Stimulated activated CD8-positive, alpha-beta memory T cell treated with anti-CD3 and anti-CD28 coated beads, Interleukin-12 subunit alpha, Interleukin-12 subunit beta, amount 100 ng/mL, for 4 hours (primary cell): ENCODE measurements around the gene RDH11.
A peak's percentile ranks its signal among the peaks of the same experiment; 100 is the strongest.
"Not testable (repeated sequence)": the region's sequence is repeated elsewhere in the genome, so short reads cannot be mapped to it uniquely, and the experiment has no call there.

Experiments used
- DNase-seq: peaks from one replicate; pipeline ENCODE4 v3.0.0-alpha.2; 2020; ENCODE audit warnings: low read depth

Gene RDH11, protein sequence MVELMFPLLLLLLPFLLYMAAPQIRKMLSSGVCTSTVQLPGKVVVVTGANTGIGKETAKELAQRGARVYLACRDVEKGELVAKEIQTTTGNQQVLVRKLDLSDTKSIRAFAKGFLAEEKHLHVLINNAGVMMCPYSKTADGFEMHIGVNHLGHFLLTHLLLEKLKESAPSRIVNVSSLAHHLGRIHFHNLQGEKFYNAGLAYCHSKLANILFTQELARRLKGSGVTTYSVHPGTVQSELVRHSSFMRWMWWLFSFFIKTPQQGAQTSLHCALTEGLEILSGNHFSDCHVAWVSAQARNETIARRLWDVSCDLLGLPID

DNA sequence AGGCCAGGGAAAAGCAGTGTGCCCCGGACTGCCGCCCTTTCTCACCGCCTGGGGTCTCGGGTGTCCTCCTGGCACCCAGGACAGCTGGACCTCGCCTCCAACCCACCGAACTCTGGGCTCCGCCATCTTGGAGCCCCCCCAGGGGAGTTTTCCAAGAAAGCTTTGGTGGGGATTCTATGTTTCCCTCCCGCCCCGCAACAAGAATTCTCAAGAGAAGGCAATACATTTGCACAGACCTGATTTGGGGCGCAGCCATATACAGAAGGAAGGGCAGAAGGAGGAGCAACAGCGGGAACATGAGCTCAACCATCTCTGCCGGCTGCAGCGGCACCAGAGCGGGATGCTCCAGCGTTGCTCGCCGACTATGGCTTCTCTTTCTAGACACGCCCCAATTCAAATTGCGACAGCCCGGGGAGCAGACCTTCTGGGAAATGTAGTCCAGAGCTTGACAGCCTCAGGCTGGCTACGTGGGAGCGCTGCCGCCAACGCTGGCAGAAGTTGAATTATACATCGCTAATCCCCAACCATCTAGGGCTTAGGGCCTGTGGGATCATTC lies at the start of gene RDH11:
Gene RDH11, minus strand, starts transcription at position 371 of the 556 bp plus-strand sequence. Its CDS starts 61 bp downstream, at position 310.
- DNase-seq, result peak; percentile 59

DNA sequence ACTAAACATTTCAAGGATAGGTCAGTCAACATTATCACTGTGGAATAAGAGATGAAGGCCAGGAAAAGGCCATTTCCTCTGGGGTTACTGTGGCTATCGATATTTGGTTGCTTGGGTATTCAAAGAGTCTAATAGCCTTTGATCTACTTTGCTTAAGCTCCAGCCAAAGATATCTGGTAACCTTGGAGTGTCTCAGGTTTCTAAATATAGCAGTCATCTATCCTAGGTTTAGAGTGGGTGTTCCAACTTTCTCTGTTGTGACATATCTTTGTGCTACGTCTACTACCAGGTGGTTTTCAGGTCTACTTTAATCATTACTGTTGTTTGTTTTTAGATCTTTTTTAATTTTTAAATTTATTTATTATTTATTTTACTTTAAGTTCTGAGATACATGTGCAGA lies 48.5 kb upstream of the RDH11 start:
- DNase-seq, result no peak

DNA sequence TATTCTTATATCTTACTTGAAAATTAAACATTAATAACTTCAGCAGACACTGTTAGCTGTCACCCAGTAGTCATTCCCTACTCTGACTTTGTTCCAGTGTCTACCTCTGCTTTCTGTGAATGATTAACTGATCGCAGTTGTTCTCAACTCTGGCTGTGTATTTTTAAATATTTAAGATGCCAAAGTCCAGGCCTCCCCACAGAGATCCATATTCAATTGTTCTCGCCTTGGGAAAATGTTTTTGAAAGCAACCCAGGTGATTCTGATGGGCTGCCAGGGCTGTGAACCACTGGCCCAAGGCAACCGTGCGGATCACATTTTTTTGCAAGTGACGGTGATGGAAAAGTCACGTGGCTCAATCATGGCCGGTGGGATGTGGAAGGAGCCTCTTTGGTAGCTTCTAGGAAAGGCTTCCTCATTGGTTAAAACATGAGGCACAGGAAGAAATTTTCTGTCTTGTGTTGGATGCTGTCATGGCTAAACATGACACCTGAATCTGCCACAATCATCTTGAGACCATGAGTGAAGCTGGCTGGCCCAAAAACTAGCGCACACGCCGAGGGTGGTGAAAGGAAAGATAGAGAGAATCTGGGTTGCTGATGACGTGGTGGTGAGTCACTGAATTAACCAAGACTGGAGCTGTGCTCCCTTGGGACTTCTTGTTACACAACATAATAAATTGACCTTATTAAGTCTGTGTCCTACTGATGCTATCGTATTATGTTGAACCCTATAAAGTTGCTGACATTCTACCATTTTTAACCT lies 43.4 kb upstream of the RDH11 start:
- DNase-seq, result no peak

DNA sequence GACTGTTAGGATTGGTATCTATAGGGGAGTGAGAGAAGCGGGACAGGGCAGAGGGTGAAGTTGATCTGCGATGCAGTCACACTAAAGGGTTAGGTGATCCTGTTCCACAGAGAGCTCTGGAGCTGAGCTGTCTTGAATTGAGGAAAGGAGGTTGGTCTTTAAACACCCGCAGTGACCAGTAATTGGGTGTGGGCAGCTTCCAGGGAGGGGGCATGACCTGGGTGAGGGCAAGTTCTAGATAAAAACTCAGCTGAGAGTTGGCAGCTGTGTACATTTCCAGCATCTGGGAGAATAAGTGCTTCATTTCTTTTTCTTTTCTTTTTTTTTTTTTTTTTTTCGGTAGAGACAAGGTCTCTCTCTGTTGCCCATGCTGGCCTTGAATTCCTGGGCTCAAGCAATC lies 41.2 kb upstream of the RDH11 start:
- no peak for DNase-seq

DNA sequence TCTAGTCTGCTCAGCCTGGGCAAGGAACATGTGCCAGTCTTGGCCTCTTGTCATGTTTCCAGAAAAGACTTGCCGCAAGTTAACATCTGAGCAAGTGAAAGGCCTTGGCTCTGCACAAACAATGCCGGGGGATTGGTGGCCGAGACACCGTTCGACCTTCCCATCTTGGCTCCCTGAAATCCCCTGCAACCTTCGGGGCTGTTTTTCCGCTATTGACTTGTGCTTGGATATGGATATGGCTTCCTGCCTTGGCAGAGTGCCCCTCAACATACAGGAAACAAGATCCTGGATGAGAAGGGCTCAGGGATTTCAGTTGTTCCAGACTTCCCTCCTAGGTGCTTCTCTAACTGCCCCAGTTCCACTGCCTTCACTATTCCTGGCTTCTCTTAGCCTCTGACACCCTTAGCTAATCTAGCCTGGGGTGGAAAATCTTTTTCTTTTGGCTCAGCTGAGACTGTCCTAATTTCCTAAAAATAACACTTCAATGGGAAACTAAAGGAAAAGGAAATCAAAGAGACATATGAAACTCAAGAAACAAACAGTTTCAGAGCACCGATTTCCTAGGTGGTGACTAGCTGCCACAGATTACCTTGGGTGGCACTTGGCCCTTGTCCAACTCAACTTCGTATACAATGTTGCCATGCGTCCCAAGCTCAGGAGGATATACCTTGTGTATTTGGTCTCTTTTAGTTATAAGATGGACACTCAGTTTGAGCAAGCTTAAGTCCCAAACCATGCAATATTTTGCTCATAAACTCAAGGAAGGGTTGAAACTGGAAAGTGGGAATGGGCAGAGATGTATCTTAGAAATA lies 40.0 kb upstream of the RDH11 start:
- DNase-seq, result no peak

DNA sequence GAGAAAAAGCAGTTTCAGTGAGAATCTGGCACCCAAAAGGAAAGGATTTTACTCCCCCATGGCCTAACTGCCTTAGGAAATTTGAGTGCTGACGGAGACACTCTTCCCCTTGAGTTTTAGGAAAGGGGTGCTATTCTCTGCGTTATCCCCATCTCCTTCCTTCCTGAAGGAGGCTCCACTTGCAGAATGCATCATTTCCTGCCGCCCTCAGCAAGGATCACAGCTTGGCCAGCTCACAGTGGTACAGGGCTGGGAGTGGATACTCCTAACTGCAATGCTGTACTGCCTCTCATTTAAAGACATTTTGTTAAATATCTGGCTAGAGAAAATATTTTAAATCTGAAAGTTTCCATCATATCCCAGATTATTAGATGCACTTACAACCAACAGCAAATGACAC lies 39.1 kb upstream of the RDH11 start:
- DNase-seq, result no peak

DNA sequence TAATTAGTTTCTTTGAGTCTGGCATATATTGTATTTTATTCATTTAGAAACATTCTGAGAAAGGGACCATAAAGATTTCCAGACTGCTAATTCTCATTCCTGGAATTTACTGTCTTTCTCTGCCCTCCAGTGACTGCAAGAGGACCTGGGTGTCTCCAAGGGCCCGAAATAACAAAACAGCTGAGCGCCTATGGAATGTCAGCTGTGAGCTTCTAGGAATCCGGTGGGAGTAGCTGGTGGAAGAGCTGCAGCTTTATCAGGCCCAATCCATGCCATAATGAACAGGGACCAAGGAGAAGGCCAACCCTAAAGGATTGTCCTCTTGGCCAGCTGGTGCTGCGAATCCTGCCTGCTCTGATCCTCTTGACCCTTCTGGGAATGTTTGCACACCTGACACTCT lies 38.1 kb upstream of the RDH11 start:
- DNase-seq, result no peak

DNA sequence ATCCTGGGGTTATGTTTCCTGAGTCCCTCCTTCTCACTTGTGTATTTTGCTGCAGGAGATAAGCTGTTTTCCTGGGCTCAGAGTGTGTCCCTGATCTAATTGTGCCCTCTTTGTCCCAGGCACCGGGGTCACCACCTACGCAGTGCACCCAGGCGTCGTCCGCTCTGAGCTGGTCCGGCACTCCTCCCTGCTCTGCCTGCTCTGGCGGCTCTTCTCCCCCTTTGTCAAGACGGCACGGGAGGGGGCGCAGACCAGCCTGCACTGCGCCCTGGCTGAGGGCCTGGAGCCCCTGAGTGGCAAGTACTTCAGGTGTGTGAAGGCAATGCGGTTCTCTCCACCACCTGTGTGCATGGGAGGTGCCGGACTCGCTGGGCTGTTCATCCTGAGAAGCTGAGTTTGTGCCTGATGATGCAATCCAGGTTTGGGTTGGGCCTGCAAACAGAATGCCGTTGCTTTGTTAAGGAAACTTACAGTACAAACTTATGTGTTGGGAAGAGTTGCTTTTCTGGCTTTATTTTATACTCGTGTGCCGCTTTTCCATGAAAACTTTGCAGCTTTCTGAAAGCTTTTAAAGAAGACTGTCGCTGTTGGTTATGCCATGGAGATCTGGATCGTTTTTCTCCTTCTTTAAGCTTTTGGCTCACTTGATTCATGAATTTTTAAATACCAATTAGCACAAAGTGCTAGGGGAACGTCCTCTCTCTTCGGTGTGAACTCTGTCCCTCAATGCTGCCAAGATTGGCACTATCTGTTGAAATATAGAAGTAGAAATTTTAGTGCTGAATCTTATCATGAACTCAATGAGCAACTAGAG lies 33.7 kb upstream of the RDH11 start:
- no peak for DNase-seq

DNA sequence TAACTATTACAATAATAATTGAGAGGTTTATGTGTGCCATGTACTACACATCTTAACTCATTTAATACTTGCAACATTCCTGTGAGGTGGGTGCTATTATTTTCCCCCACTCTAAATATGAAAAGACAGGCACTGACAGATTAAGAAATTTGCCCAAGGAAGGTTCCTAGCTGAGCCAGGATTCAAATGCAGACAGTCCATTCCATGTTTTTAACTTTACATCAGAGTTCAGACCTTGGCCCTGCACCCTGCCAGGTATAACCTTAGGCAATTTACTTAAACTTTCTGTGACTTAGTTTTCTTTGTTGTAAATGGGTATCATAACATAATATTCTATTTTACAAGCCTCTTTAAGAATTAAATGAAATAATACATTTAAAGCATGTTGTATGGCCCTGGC lies 32.7 kb upstream of the RDH11 start:
- no peak for DNase-seq

DNA sequence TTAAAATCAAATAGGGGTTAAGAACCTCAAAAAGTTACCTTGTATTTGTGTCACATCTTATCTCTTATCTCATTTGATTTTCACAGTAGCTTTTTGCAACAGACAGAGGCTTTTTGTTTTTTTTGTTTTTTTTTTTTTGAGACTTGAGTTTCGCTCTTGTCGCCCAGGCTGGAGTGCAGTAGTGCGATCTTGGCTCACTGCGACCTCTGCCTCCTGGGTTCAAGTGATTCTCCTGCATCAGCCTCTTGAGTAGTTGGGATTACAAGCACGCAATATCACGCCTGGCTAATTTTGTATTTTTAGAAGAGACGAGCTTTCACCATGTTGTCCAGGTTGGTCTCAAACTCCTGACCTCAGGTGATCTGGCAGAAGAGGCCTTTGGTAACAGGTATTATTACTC lies 31.8 kb upstream of the RDH11 start:
- no peak for DNase-seq

DNA sequence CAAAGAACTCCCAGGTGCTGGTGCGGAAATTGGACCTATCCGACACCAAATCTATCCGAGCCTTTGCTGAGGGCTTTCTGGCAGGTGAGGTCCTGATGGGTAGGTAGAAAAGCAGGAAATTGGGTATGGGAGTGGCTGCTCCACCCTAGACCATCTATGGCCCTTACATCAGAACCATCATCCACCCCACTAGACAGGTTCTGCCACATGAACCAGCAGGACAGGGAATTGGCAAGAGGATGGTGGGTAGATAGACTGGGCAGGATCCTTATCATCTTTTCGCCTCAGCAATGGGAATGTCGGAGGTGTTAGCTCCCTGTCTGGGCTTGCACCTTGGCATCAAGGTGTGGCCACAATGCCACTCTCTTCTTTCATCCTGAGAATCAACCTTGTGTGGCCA lies 29.6 kb upstream of the RDH11 start:
- no peak for DNase-seq

DNA sequence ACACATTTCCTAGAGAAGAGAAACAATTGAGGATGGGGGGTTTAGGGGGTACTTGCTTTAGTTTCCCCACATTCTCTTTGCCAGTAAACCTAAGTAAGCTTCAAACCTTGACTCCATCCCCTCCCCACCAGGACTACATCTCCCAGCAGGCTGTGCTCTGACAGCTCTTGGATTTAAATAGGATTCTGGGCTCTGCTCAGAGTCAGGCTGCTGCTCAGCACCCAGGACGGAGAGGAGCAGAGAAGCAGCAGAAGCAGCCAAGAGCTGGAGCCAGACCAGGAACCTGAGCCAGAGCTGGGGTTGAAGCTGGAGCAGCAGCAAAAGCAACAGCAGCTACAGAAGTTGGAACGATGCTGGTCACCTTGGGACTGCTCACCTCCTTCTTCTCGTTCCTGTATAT lies 26.7 kb upstream of the RDH11 start:
- no peak for DNase-seq

DNA sequence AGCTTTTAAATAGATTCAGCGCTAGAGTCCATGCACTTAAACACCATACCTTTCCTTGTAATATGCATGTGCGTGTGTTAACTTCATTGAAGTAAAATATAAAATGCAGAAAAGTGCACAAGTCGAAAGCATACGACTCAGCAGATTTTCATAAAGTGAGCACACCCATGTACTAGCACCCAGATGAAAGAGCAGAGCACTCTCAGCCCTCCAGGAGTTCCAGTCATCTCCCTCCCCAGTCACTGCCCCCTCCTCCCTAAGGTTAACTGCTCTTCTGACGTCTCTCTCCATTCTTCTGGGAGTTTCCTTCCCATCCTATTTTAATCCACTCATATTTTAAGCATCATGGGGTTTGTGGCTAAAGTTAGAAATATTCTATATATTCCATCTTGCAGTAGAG lies 26.3 kb upstream of the RDH11 start:
- DNase-seq, result no peak

DNA sequence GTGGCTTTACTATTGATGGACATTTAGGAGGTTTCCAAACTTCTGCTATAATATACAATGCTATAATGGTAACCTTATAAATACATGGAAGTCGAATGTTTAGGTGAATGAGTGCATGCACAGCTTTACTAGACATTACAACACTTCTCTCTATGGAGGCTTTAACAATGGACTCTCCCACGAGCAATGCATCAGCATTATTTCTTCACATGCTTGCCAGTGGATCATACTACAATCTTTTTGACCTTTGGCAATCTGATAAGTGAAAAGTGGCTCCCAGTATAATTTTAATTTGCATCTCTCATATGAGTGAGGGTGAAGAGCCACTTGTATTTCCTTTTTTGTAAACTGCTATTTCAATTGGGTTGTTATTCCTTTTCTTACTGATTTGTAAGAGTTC lies 24.3 kb upstream of the RDH11 start:
- DNase-seq, result no peak

DNA sequence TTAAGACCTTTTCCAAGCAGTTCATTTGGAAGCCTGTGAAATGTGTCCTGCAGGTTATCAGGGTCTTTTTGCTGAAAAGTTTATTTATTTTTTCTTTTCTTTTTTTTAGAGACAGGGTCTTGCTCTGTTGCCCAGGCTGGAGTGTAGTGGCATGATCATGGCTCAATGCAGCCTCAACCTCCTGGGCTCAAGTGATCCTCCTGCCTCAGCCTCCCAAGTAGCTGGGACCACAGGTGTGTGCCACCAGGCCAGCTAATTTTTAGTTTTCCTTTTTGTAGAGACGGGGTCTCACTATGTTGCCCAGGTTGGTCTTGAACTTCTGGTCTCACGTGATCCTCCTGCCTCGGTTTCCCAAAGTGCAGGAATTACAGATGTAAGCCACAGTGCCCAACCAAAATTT lies 23.8 kb upstream of the RDH11 start:
- DNase-seq, result not testable (repeated sequence)

DNA sequence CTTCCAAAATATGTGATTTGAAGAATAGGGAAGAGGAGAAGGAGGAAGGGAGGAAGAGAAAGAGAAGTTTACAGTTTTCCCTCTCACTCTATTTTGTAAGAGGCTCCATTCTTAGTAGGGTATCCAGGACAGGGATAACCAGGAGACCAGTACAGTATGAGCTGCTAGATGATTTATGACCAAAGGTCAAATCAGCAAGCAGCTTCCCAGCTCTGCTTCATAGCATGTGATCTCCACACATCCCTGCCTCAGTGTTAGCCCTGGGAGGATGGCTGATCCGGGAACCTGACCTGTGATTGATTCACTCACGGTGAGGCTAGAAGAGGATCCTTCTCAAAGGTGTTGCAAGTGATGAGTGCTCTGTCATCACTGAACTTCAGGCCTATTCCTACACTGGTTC lies 22.7 kb upstream of the RDH11 start:
- DNase-seq, result no peak

DNA sequence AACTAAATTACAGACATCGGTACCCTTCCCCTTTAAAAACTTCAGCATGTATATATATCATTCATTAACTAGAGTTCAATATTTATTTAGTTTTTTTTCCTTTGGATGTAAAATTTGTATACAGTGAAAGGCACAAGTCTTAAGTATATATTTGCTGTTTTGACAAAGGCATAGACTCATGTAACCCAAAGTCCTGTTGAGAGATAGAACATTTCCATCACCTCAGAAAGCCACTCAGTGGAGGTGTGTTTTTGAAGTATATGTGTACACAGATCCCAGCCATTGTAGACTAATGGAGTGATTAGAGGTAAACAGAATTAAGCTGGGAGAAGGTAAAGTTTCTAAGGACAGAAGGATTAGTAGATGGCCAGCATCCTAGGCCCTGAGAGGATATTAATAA lies 21.5 kb upstream of the RDH11 start:
- no peak for DNase-seq

DNA sequence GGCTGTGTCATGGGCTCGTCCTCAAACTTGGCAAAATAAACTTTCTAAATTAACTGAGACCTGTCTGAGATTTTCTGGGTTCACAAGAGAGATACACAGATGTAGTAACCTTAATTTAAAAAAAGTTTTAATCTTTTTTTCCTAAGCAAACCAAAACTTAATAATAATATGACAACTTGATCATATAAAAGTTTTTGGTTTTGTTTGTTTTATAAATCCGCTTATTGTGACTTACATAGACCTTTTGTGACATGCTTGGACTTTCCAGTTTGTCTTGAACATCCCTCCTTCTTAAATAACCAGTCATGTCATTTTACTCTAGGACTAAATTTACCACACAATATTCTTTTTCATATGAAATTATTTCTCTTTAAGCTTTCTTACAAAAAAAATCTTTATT lies 14.6 kb upstream of the RDH11 start:
- DNase-seq, result no peak

DNA sequence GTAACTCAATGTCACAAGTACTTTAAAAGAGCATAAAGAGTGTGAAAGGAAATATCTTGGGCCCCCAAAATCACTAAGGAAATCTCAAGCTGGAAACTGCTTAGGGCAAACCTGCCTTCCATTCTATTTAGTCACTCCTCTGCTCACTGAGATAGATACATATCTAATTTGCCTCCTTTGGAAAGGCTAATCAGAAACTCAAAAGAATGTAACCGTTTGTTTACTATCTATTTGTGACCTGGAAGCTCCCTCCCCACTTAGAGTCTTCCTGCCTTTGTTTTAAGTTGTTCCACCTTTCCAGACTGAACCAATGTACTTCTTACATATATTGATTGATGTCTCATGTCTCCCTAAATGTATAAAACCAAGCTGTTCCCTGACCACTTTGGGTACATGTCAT lies 14.2 kb upstream of the RDH11 start:
- DNase-seq, result not testable (repeated sequence)

DNA sequence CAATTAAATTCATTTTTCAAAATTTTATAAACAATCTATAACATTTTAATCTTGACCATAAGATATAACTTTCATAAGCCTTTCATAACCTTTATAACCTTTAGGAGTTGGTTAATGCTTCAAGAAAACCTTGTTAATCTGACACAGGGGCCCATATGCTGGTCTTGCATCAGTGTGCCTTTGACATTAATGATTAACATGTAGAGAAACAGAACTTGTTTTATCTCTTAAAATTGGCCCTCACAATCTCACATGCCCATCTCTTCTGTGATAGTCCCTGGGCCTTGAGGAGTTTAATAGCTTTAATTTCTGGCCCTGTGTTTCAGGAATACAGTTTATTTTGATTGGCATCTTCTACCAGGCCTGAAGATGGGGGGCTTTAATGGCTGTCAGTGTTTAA lies 13.8 kb upstream of the RDH11 start:
- DNase-seq, result not testable (repeated sequence)

DNA sequence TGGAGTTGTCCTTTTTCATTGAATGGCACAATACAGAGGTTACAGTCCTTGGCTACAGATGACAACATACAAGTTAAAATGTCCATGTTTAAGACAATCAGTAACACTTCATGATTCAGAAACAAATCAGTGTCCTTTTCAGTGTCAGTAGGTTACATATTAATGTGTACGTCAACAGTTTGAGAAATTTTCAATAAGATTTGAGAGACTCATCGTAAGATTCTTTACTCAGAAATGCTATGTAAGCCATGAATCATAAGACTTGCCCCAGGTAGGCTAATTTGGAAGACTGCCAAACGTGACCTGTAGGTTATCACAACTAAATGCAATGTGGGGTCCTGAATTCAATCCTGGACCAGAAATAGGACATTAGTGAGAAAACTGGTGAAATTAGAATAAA lies 9.6 kb upstream of the RDH11 start:
- no peak for DNase-seq
